CD14-positive monocyte (primary cell): ENCODE data around the gene RNASEH2A. TPM values are rescaled to one million over a fixed set of nuclear protein-coding genes. Genes with fewer than 3 reads are reported as not detected.
A peak's percentile ranks its signal among the peaks of the same experiment; 100 is the strongest.

Experiments used
- DNase-seq, 3 donors: peaks; one replicate each; pipeline ENCODE4 v3.0.0-alpha.2; 2011 to 2022
- H2AFZ ChIP-seq: 2 replicates; pipeline ENCODE4 v1.6.0; 2012; ENCODE audit warnings: mild to moderate bottlenecking, low read depth, low read length, inconsistent platforms; ENCODE audit not compliant: insufficient read depth, poor library complexity, severe bottlenecking
- H3K27ac ChIP-seq, 2 donors: 1 replicate in 1 of 2; 2 replicates in 1 of 2; pipeline ENCODE4 v1.5.1; 2012 to 2013; ENCODE audit warnings: low read length in 2 of 2, control low read depth in 1 of 2, inconsistent platforms in 1 of 2, low read depth in 1 of 2, mild to moderate bottlenecking in 1 of 2
- H3K27me3 ChIP-seq, 2 donors: one replicate each; pipeline versions ENCODE4 v1.6.0 to v1.6.1; 2011 to 2013; ENCODE audit warnings: low read length in 2 of 2; ENCODE audit not compliant: control insufficient read depth in 2 of 2, insufficient read depth in 2 of 2
- H3K36me3 ChIP-seq, 2 donors: replicated peaks in 1 of 2; 1 replicate in 1 of 2; 2 replicates in 1 of 2; pipeline versions ENCODE4 v1.5.1 to v1.6.1; 2012 to 2013; ENCODE audit warnings: low read length in 2 of 2, control low read depth in 1 of 2, inconsistent platforms in 1 of 2, mild to moderate bottlenecking in 1 of 2; ENCODE audit not compliant: insufficient read depth in 2 of 2, control insufficient read depth in 1 of 2
- H3K4me1 ChIP-seq, 2 donors: 1 replicate in 1 of 2; 2 replicates in 1 of 2; pipeline versions ENCODE4 v1.5.1 to v1.6.1; 2012 to 2013; ENCODE audit warnings: low read length in 2 of 2, control low read depth in 1 of 2, inconsistent platforms in 1 of 2, mild to moderate bottlenecking in 1 of 2, moderate library complexity in 1 of 2; ENCODE audit not compliant: insufficient read depth in 2 of 2, control insufficient read depth in 1 of 2
- H3K4me2 ChIP-seq: replicated peaks from 2 replicates; pipeline ENCODE3; 2012; ENCODE audit warnings: low read length, moderate library complexity, mild to moderate bottlenecking; ENCODE audit not compliant: poor library complexity, severe bottlenecking; ENCODE audit errors: extremely low read depth
- H3K4me3 ChIP-seq, 3 experiments: fragments of 200-600 bp in 1 of 3; sonication (generic) in 1 of 3; replicated peaks in 1 of 3; 1 replicate in 2 of 3; 2 replicates in 1 of 3; pipeline ENCODE4 v1.5.1; 2011 to 2013; ENCODE audit warnings: low read length in 3 of 3, mild to moderate bottlenecking in 3 of 3, control low read depth in 2 of 3, low read depth in 2 of 3, inconsistent platforms in 1 of 3, moderate library complexity in 1 of 3
- H3K79me2 ChIP-seq: 2 replicates; pipeline ENCODE4 v1.6.0; 2012; ENCODE audit warnings: mild to moderate bottlenecking, control low read depth, inconsistent platforms, low read length, moderate library complexity; ENCODE audit not compliant: insufficient read depth
- H3K9ac ChIP-seq: 2 replicates; pipeline ENCODE4 v1.6.0; 2017; ENCODE audit warnings: low read length, mild to moderate bottlenecking; ENCODE audit not compliant: insufficient read depth, poor library complexity, severe bottlenecking
- H3K9me3 ChIP-seq, 2 donors: replicated peaks in 1 of 2; 1 replicate in 1 of 2; 2 replicates in 1 of 2; pipeline versions ENCODE4 v1.5.1 to v1.6.1; 2012 to 2013; ENCODE audit warnings: low read length in 2 of 2, control low read depth in 1 of 2; ENCODE audit not compliant: control insufficient read depth in 1 of 2, insufficient read depth in 1 of 2
- H4K20me1 ChIP-seq: 2 replicates; pipeline ENCODE4 v1.6.0; 2012; ENCODE audit warnings: mild to moderate bottlenecking, low read length, control low read depth, moderate library complexity; ENCODE audit not compliant: insufficient read depth
- H3K27ac Mint-ChIP-seq, 7 donors: one replicate each; pipeline ENCODE4 v1.8.0; 2020; ENCODE audit warnings: mild to moderate bottlenecking in 7 of 7, mixed read lengths in 7 of 7, moderate library complexity in 6 of 7, inconsistent platforms in 2 of 7
- H3K27me3 Mint-ChIP-seq, 3 donors: one replicate each; pipeline ENCODE4 v1.8.0; 2021 to 2022; ENCODE audit warnings: low read depth in 3 of 3, mild to moderate bottlenecking in 3 of 3, mixed read lengths in 3 of 3, moderate library complexity in 3 of 3, inconsistent platforms in 1 of 3
- H3K36me3 Mint-ChIP-seq, 2 donors: one replicate each; pipeline ENCODE4 v1.8.0; 2020; ENCODE audit warnings: mixed read lengths in 2 of 2, inconsistent platforms in 1 of 2, mild to moderate bottlenecking in 1 of 2
- H3K4me1 Mint-ChIP-seq: one replicate; pipeline ENCODE4 v1.8.0; 2020; ENCODE audit warnings: mild to moderate bottlenecking, mixed read lengths
- H3K4me3 Mint-ChIP-seq, 2 donors: one replicate each; pipeline ENCODE4 v1.8.0; 2020; ENCODE audit warnings: mild to moderate bottlenecking in 2 of 2, mixed read lengths in 2 of 2, moderate library complexity in 1 of 2
- H3K9me3 Mint-ChIP-seq, 7 donors: one replicate each; pipeline ENCODE4 v1.8.0; 2020 to 2022; ENCODE audit warnings: mixed read lengths in 7 of 7, mild to moderate bottlenecking in 6 of 7, moderate library complexity in 6 of 7, inconsistent platforms in 2 of 7
- CTCF ChIP-seq: fragments of 200-600 bp; IDR thresholded peaks from one replicate; pipeline ENCODE4 v1.8.0; 2022; ENCODE audit warnings: antibody characterized with exemption, mild to moderate bottlenecking
- WGBS: methylation state at CpG from one replicate; pipeline ENCODE4 v1.1.5; 2013; ENCODE audit warnings: missing lambda C conversion rate; ENCODE audit not compliant: insufficient coverage; 5-methylcytosine and 5-hydroxymethylcytosine counted together
- intact Hi-C, 2 donors: fragments of 100-400 bp; cut with micrococcal nuclease; formaldehyde crosslinking; loops; one replicate each; pipeline versions ENCODE4 v1.15.0 to v1.15.1; 2023
- polyA plus RNA-seq, 3 donors: library from polyadenylated mRNA; depleted of rRNA in 1 of 3; unstranded in 2 of 3; stranded (reverse) in 1 of 3; fragments of 300-500 nt in 2 of 3; fragments of >200 nt in 1 of 3; fragmentation: Illumina TruSeq in 2 of 3; gene quantifications; 1 replicate in 2 of 3; 2 replicates in 1 of 3; pipeline ENCODE4 v1.2.3, GENCODE V29; 2012 to 2021

Gene RNASEH2A
- polyA plus RNA-seq, 3 donors: 8.7 to 21.5 (median 15.2) TPM

- DNase-seq: no peak
- H3K4me3 Mint-ChIP-seq: no peak overlapping the region
- Histone ChIP-seq H3K4me3 (no peak overlapping the region), H3K27ac (no peak overlapping the region), H4K20me1 (peaks cover 10% of the 10 kb centered on the region), H3K9me3 (no peaks in the 10 kb centered on the region), H3K36me3 (no peaks in the 10 kb centered on the region), H3K27me3 (peaks cover 4 to 34% of the 10 kb centered on the region in 2 donors), H3K4me2 (no peak overlapping the region), H3K4me1 (peaks cover 35 to 42% of the 10 kb centered on the region in 2 donors), H3K79me2 (peaks cover 3% of the 10 kb centered on the region), H2AFZ (no peak overlapping the region), H3K9ac (no peak overlapping the region)
- H3K36me3 Mint-ChIP-seq: peaks cover 8 to 24% of the 10 kb centered on the region in 2 donors
- intact Hi-C loops: loop anchor here (5.0 to 10.0 kb wide), 3 partner anchors 38 to 295 kb away; no protein-coding TSS in a partner anchor
- peaks cover 14 to 31% (median 24%) of the 10 kb centered on the region in 3 donors for H3K27me3 Mint-ChIP-seq
- no peak overlapping the region for H3K27ac Mint-ChIP-seq
- H3K4me1 Mint-ChIP-seq: peaks cover 36% of the 10 kb centered on the region
- WGBS: over 99% methylated on average over 13 of the region's 18 CpGs
- peaks cover 0 to 6% (median 2%) of the 10 kb centered on the region in 7 donors for H3K9me3 Mint-ChIP-seq
- no peak for TF ChIP-seq CTCF
Measured at GRCh38 chr19:12799742-12800465, 6.5 kb upstream of the RNASEH2A start.

- Histone ChIP-seq H3K27ac (no peak overlapping the region), H3K4me3 (peak overlapping the region in 1 of 3 experiments; percentile 81), H2AFZ (no peak overlapping the region), H3K4me1 (peaks cover 30 to 37% of the 10 kb centered on the region in 2 donors), H3K27me3 (peaks cover 4 to 34% of the 10 kb centered on the region in 2 donors), H3K36me3 (no peaks in the 10 kb centered on the region), H3K79me2 (no peaks in the 10 kb centered on the region), H4K20me1 (peaks cover 7% of the 10 kb centered on the region), H3K9me3 (no peaks in the 10 kb centered on the region), H3K9ac (no peak overlapping the region), H3K4me2 (peak overlapping the region; percentile 80)
- Mint-ChIP-seq H3K36me3 (peaks cover 8 to 24% of the 10 kb centered on the region in 2 donors), H3K4me1 (peaks cover 32% of the 10 kb centered on the region), H3K9me3 (peaks cover 0 to 6% (median 2%) of the 10 kb centered on the region in 7 donors), H3K27me3 (peaks cover 14 to 31% (median 25%) of the 10 kb centered on the region in 3 donors), H3K27ac (no peak overlapping the region), H3K4me3 (peak overlapping the region in 1 of 2 donors; percentile 91)
- intact Hi-C loops: no loop called here
- no peak for TF ChIP-seq CTCF
- WGBS: no CpG with 5 or more reads among the region's 1 CpG
- peak in 1 of 3 donors; percentile 60 for DNase-seq
Measured at GRCh38 chr19:12800466-12800770, 6.0 kb upstream of the RNASEH2A start.
